Esophagus squamous epithelium (tissue), 5 donors: ENCODE data around the gene OVAAL. TPM values are rescaled to one million over a fixed set of nuclear protein-coding genes. Genes with fewer than 3 reads are reported as not detected.

ENCODE experiments used
- DNase-seq: peaks from one replicate; lab custom pipeline; 2025; lab: John Stamatoyannopoulos, UW
- H3K27ac ChIP-seq, 4 donors: fragments of 200-600 bp; sonication (generic); one replicate each; pipeline ENCODE4 v1.5.1; 2016 to 2019; ENCODE audit warnings: mild to moderate bottlenecking in 1 of 4
- H3K27me3 ChIP-seq, 4 donors: fragments of 200-600 bp; sonication (generic); 1 replicate in 3 of 4; 2 replicates in 1 of 4; pipeline versions ENCODE4 v1.5.1 to v1.6.0; 2017 to 2021; ENCODE audit warnings: antibody characterized with exemption in 1 of 4
- H3K36me3 ChIP-seq, 3 donors: fragments of 200-600 bp; sonication (generic); one replicate each; pipeline ENCODE4 v1.5.1; 2016 to 2019
- H3K4me1 ChIP-seq, 3 donors: fragments of 200-600 bp; sonication (generic); one replicate each; pipeline ENCODE4 v1.5.1; 2017 to 2019
- H3K4me3 ChIP-seq, 4 donors: fragments of 200-600 bp; sonication (generic); 1 replicate in 3 of 4; 2 replicates in 1 of 4; pipeline ENCODE4 v1.5.1; 2016 to 2019; ENCODE audit warnings: mild to moderate bottlenecking in 2 of 4, moderate library complexity in 1 of 4
- H3K9me3 ChIP-seq, 3 donors: fragments of 200-600 bp; sonication (generic); one replicate each; pipeline ENCODE4 v1.5.1; 2016 to 2019
- CTCF ChIP-seq, 6 experiments: fragments of 450-650 bp in 4 of 6; fragments of 200-600 bp in 2 of 6; sonication (generic) in 2 of 6; IDR thresholded peaks; one replicate each; pipeline ENCODE4 v1.5.1; 2016 to 2019; ENCODE audit warnings: antibody characterized with exemption in 6 of 6, mild to moderate bottlenecking in 4 of 6, moderate library complexity in 4 of 6
- POLR2A ChIP-seq, 4 donors: fragments of 450-650 bp; IDR thresholded peaks; one replicate each; pipeline ENCODE4 v1.6.1; 2017; ENCODE audit warnings: antibody characterized with exemption in 4 of 4, mild to moderate bottlenecking in 4 of 4, moderate library complexity in 3 of 4
- WGBS, 2 donors: methylation state at CpG; one replicate each; pipeline ENCODE4 v1.1.5; 2018; 5-methylcytosine and 5-hydroxymethylcytosine counted together
- intact Hi-C: fragments of 100-400 bp; cut with DNase I; formaldehyde crosslinking; loops from one replicate; pipeline ENCODE4 v1.15.0; 2022
- total RNA-seq, 4 donors: library from RNA; depleted of rRNA; stranded (reverse); fragments of >200 nt; gene quantifications; one replicate each; pipeline ENCODE4 v1.1.0, GENCODE V29; 2016
- donor health status: DM: yes; HTN: yes; CAD: no.

The OVAAL gene
- total RNA-seq, 4 donors from 2014 or later, result not detected

DNA sequence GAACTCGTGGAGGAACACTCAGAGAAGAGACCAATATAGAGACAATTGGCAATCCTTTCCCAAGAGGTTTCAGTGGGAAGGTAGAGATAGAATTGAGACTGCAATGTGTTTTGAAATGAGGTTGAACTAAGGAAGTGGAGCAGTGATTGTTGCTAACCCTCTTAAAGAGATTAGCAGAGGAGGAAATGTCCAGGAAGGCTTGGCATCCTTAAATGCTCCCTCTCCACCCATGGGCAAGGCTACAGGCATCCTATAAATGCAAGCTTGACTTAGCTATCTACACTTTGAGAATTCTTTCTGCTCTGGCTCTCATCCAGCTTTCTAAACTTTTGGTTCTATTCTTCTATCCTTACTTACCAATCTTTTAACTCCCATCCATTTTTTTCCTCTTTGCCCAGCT lies 42.7 kb downstream of the OVAAL start:
- 83 to 84% methylated on average over 1 of the region's 1 CpG for WGBS, 2 donors
- DNase-seq, result no peak
- peaks cover 0 to 14% (median 5%) of the 10 kb centered on the region in 3 donors for H3K4me1 ChIP-seq
- H3K36me3 ChIP-seq, result no peaks in the 10 kb centered on the region
- intact Hi-C loops, result no loop called here
- TF ChIP-seq POLR2A (IDR thresholded peaks at IDR 0.05) (no peak), CTCF (IDR thresholded peaks at IDR 0.05) (no peak)
- no peaks in the 10 kb centered on the region for H3K27me3 ChIP-seq
- no peak overlapping the region for H3K27ac ChIP-seq
- H3K9me3 ChIP-seq, result no peaks in the 10 kb centered on the region
- H3K4me3 ChIP-seq, result no peak overlapping the region

DNA sequence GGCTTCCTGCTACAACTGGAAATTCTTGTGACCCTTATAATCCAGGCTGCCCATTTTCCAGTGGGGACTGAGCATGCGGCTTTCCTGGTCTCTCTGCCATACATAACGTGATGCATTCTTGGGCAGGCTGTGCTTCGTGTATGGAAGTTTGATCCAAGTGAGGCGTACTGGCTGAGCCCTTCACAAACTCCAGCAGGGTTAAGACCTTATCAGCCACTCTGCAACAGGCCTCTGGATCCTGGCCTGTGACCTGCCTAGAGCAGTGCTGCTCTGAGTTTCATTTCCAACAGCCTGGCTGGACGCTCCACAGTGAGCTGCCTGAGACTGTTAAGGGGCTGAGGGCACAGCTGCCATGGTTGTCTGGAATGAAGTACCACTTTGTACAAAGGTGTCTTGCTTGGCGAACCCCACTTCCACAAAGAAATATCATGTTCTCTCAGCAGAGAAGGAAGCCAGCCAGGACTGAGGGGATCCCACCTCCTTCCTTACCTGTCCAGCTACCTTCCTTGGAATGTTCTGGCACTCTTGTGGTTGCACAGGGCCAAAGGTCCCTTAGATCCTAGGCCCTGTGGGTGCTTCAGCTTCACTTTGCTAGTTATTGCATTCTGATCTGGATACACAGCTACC lies 44.6 kb downstream of the OVAAL start:
- TF ChIP-seq CTCF (IDR thresholded peaks at IDR 0.05) (no peak), POLR2A (IDR thresholded peaks at IDR 0.05) (no peak)
- Histone ChIP-seq H3K4me3 (no peak overlapping the region), H3K9me3 (no peaks in the 10 kb centered on the region), H3K36me3 (no peaks in the 10 kb centered on the region), H3K27me3 (no peaks in the 10 kb centered on the region), H3K4me1 (peaks cover 0 to 12% (median 3%) of the 10 kb centered on the region in 3 donors), H3K27ac (no peak overlapping the region)
- intact Hi-C loops, result no loop called here
- no peak for DNase-seq
- 88 to 94% methylated on average over 2 to 6 of the region's 6 CpGs for WGBS, 2 donors

DNA sequence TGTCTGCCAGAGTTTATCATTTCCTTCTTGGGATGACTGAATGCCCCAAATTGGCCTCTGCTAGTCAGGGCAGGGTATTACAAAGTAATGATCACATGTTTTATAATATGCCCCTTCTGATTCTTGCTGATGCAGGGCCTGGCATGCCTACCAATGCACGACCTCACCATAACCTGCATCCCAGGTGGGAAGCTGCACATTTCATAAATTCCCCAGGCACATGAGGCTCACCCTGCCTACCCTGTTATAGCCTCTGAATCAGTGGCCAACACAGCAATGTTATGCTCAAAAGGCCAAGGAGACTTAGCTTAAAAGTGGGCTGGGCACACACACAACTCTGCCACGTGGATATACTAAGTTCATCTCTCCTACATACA lies 45.1 kb downstream of the OVAAL start:
- no peaks in the 10 kb centered on the region for H3K36me3 ChIP-seq
- no peak overlapping the region for H3K27ac ChIP-seq
- no peak for DNase-seq
- intact Hi-C loops, result no loop called here
- no peaks in the 10 kb centered on the region for H3K9me3 ChIP-seq
- no peak overlapping the region for H3K4me3 ChIP-seq
- 54 to 58% methylated on average over 2 of the region's 2 CpGs for WGBS, 2 donors
- no peaks in the 10 kb centered on the region for H3K27me3 ChIP-seq
- H3K4me1 ChIP-seq, result peaks cover 0 to 7% (median 0%) of the 10 kb centered on the region in 3 donors
- TF ChIP-seq POLR2A (IDR thresholded peaks at IDR 0.05), result no peak
- TF ChIP-seq CTCF (IDR thresholded peaks at IDR 0.05), result no peak

GRCh38 chr1:180606155-180606554 lies 47.4 kb downstream of the OVAAL start:
- no peak overlapping the region for H3K4me3 ChIP-seq
- no peaks in the 10 kb centered on the region for H3K27me3 ChIP-seq
- no peak overlapping the region for H3K27ac ChIP-seq
- H3K36me3 ChIP-seq, result no peaks in the 10 kb centered on the region
- TF ChIP-seq POLR2A (IDR thresholded peaks at IDR 0.05) (no peak), CTCF (IDR thresholded peaks at IDR 0.05) (no peak)
- no peaks in the 10 kb centered on the region for H3K9me3 ChIP-seq
- no peak for DNase-seq
- H3K4me1 ChIP-seq, result peaks cover 13 to 18% (median 16%) of the 10 kb centered on the region in 3 donors
- WGBS, 2 donors, result 59 to 68% methylated on average over 2 of the region's 2 CpGs
- intact Hi-C loops, result no loop called here

- no peaks in the 10 kb centered on the region for H3K36me3 ChIP-seq
- peak overlapping the region; percentile 55 to 81 (median 72) for H3K27ac ChIP-seq
- no peaks in the 10 kb centered on the region for H3K9me3 ChIP-seq
- WGBS, 2 donors, result 51 to 60% methylated on average over 7 of the region's 7 CpGs
- TF ChIP-seq POLR2A (IDR thresholded peaks at IDR 0.05) (no peak), CTCF (IDR thresholded peaks at IDR 0.05) (no peak)
- no peak overlapping the region for H3K4me3 ChIP-seq
- intact Hi-C loops, result no loop called here
- DNase-seq, result no peak
- peaks cover 18 to 55% (median 36%) of the 10 kb centered on the region in 3 donors for H3K4me1 ChIP-seq
- no peaks in the 10 kb centered on the region for H3K27me3 ChIP-seq
Observed at GRCh38 chr1:180609643-180610555, 51.1 kb downstream of the OVAAL start.
